H9 (cell line): ENCODE data around the gene SOX15. TPM values are rescaled to one million over a fixed set of nuclear protein-coding genes. Genes with fewer than 3 reads are reported as not detected.

Source experiments
- DNase-seq: peaks from one replicate; pipeline ENCODE4 v3.0.0-alpha.2; 2017
- H2AFZ ChIP-seq: one replicate; pipeline ENCODE4 v1.6.1; 2013; ENCODE audit warnings: mild to moderate bottlenecking, low read length, control low read depth, moderate library complexity
- H2AK5ac ChIP-seq: 2 replicates; pipeline ENCODE4 v1.6.1; 2013; ENCODE audit warnings: low read length, control low read depth, mixed read lengths; ENCODE audit not compliant: insufficient read length
- H2BK120ac ChIP-seq: one replicate; pipeline ENCODE4 v1.6.1; 2013; ENCODE audit warnings: low read depth, mild to moderate bottlenecking, low read length, control low read depth, inconsistent platforms; ENCODE audit not compliant: poor library complexity, severe bottlenecking
- H2BK12ac ChIP-seq: 2 replicates; pipeline ENCODE4 v1.6.1; 2013; ENCODE audit warnings: low read length, control low read depth, mixed read lengths, low read depth; ENCODE audit not compliant: insufficient read length
- H2BK15ac ChIP-seq: 2 replicates; pipeline ENCODE4 v1.6.1; 2013; ENCODE audit warnings: low read depth, low read length, control low read depth
- H2BK20ac ChIP-seq: one replicate; pipeline ENCODE4 v1.6.1; 2013; ENCODE audit warnings: low read depth, mild to moderate bottlenecking, low read length, control low read depth, inconsistent platforms; ENCODE audit not compliant: poor library complexity, severe bottlenecking
- H2BK5ac ChIP-seq: 2 replicates; pipeline ENCODE4 v1.6.1; 2013; ENCODE audit warnings: low read length, control low read depth, mixed read lengths; ENCODE audit not compliant: insufficient read length
- H3K14ac ChIP-seq: 2 replicates; pipeline ENCODE4 v1.6.1; 2013; ENCODE audit warnings: low read length, control low read depth; ENCODE audit not compliant: insufficient read depth
- H3K18ac ChIP-seq: 2 replicates; pipeline ENCODE4 v1.6.1; 2013; ENCODE audit warnings: low read depth, mild to moderate bottlenecking, mixed read lengths, low read length, control low read depth; ENCODE audit not compliant: insufficient read length
- H3K23ac ChIP-seq: 2 replicates; pipeline ENCODE4 v1.6.1; 2013; ENCODE audit warnings: low read length, control low read depth, mixed read lengths, low read depth; ENCODE audit not compliant: insufficient read length
- H3K23me2 ChIP-seq: 2 replicates; pipeline ENCODE4 v1.6.1; 2013; ENCODE audit warnings: low read depth, mild to moderate bottlenecking, mixed read lengths, low read length, control low read depth; ENCODE audit not compliant: insufficient read length, poor library complexity, severe bottlenecking
- H3K27ac ChIP-seq: 2 replicates; pipeline ENCODE4 v1.5.1; 2013; ENCODE audit warnings: low read length, control low read depth, mixed read lengths, low read depth; ENCODE audit not compliant: insufficient read length
- H3K27me3 ChIP-seq: 2 replicates; pipeline ENCODE4 v1.6.1; 2013; ENCODE audit warnings: low read length, control low read depth, inconsistent platforms; ENCODE audit not compliant: insufficient read depth
- H3K4ac ChIP-seq: 2 replicates; pipeline ENCODE4 v1.6.1; 2013; ENCODE audit warnings: low read depth, mild to moderate bottlenecking, control low read depth, inconsistent platforms, low read length, moderate library complexity
- H3K4me1 ChIP-seq: 2 replicates; pipeline ENCODE4 v1.6.1; 2013; ENCODE audit warnings: low read length, control low read depth, inconsistent platforms; ENCODE audit not compliant: insufficient read depth
- H3K4me2 ChIP-seq: 2 replicates; pipeline ENCODE4 v1.6.1; 2013; ENCODE audit warnings: low read length, control low read depth, mixed read lengths; ENCODE audit not compliant: insufficient read length, insufficient read depth
- H3K56ac ChIP-seq: 2 replicates; pipeline ENCODE4 v1.6.1; 2013; ENCODE audit warnings: low read depth, mild to moderate bottlenecking, mixed read lengths, low read length, control low read depth; ENCODE audit not compliant: insufficient read length
- H3K79me1 ChIP-seq: 2 replicates; pipeline ENCODE4 v1.6.1; 2013; ENCODE audit warnings: low read depth, mild to moderate bottlenecking, moderate library complexity, low read length, control low read depth, inconsistent platforms; ENCODE audit not compliant: insufficient read depth, poor library complexity, severe bottlenecking
- H3K79me2 ChIP-seq: 2 replicates; pipeline ENCODE4 v1.6.1; 2013; ENCODE audit warnings: low read length, control low read depth, inconsistent platforms; ENCODE audit not compliant: insufficient read depth
- H3K9ac ChIP-seq: 2 replicates; pipeline ENCODE4 v1.6.1; 2013; ENCODE audit warnings: low read length, control low read depth, mixed read lengths; ENCODE audit not compliant: insufficient read length; ENCODE audit errors: extremely low read depth
- H3K9me3 ChIP-seq: one replicate; pipeline ENCODE4 v1.6.1; 2013; ENCODE audit warnings: low read depth, low read length, inconsistent platforms; ENCODE audit not compliant: control insufficient read depth
- H3T11ph ChIP-seq: one replicate; pipeline ENCODE4 v1.6.1; 2013; ENCODE audit warnings: mild to moderate bottlenecking, low read length, control low read depth, inconsistent platforms
- H4K20me1 ChIP-seq: one replicate; pipeline ENCODE4 v1.6.1; 2013; ENCODE audit not compliant: control insufficient read depth, insufficient read length, insufficient read depth
- H4K5ac ChIP-seq: 2 replicates; pipeline ENCODE4 v1.6.1; 2013; ENCODE audit warnings: low read depth, mild to moderate bottlenecking, mixed read lengths, low read length, control low read depth; ENCODE audit not compliant: insufficient read length
- H4K8ac ChIP-seq: replicated peaks from 2 replicates; pipeline ENCODE4 v1.6.1; 2013; ENCODE audit warnings: low read length, control low read depth, mixed read lengths, low read depth; ENCODE audit not compliant: insufficient read length
- H4K91ac ChIP-seq: 2 replicates; pipeline ENCODE4 v1.6.1; 2013; ENCODE audit warnings: low read depth, mild to moderate bottlenecking, moderate library complexity, mixed read lengths, low read length, control low read depth; ENCODE audit not compliant: insufficient read length
- H3K27ac Mint-ChIP-seq, 3 experiments: 2 replicates in 2 of 3; 3 replicates in 1 of 3; pipeline ENCODE4 v1.8.0; 2020 to 2021; ENCODE audit warnings: mixed read lengths in 3 of 3, mild to moderate bottlenecking in 1 of 3, moderate library complexity in 1 of 3
- H3K27me3 Mint-ChIP-seq: 2 replicates; pipeline ENCODE4 v1.8.0; 2021; ENCODE audit warnings: low read depth, mild to moderate bottlenecking, moderate library complexity, mixed read lengths
- H3K36me3 Mint-ChIP-seq, 3 experiments: 2 replicates in 2 of 3; 3 replicates in 1 of 3; pipeline ENCODE4 v1.8.0; 2020 to 2021; ENCODE audit warnings: low read depth in 3 of 3, mixed read lengths in 3 of 3; ENCODE audit not compliant: insufficient read depth in 1 of 3
- H3K4me1 Mint-ChIP-seq, 2 experiments: 2 replicates each; pipeline ENCODE4 v1.8.0; 2020; ENCODE audit warnings: mixed read lengths in 2 of 2
- H3K4me3 Mint-ChIP-seq, 2 experiments: 2 replicates in 1 of 2; 3 replicates in 1 of 2; pipeline ENCODE4 v1.8.0; 2020 to 2021; ENCODE audit warnings: mild to moderate bottlenecking in 2 of 2, mixed read lengths in 2 of 2, moderate library complexity in 1 of 2
- H3K9me3 Mint-ChIP-seq, 2 experiments: 2 replicates in 1 of 2; 3 replicates in 1 of 2; pipeline ENCODE4 v1.8.0; 2020; ENCODE audit warnings: mild to moderate bottlenecking in 2 of 2, mixed read lengths in 2 of 2, moderate library complexity in 1 of 2
- CTCF ChIP-seq: fragments of 200-600 bp; sonication (generic); conservative IDR thresholded peaks from 3 replicates; pipeline ENCODE4 v1.8.0; 2021; ENCODE audit warnings: antibody characterized with exemption, mild to moderate bottlenecking
- WGBS: extraction: QIAGEN DNeasy Blood & Tissue Kit; methylation state at CpG from one replicate; pipeline ENCODE4 v1.1.7; 2013; ENCODE audit warnings: missing lambda C conversion rate, low lambda C conversion rate, mixed read lengths; ENCODE audit not compliant: insufficient read length; ENCODE audit errors: extremely low coverage; 5-methylcytosine and 5-hydroxymethylcytosine counted together
- total RNA-seq: library from RNA; stranded (reverse); gene quantifications from 2 replicates; pipeline ENCODE4 v1.2.1, GENCODE V29; 2021

The SOX15 gene
- total RNA-seq, 1 experiment from 2014 or later = 7.7 TPM

DNA sequence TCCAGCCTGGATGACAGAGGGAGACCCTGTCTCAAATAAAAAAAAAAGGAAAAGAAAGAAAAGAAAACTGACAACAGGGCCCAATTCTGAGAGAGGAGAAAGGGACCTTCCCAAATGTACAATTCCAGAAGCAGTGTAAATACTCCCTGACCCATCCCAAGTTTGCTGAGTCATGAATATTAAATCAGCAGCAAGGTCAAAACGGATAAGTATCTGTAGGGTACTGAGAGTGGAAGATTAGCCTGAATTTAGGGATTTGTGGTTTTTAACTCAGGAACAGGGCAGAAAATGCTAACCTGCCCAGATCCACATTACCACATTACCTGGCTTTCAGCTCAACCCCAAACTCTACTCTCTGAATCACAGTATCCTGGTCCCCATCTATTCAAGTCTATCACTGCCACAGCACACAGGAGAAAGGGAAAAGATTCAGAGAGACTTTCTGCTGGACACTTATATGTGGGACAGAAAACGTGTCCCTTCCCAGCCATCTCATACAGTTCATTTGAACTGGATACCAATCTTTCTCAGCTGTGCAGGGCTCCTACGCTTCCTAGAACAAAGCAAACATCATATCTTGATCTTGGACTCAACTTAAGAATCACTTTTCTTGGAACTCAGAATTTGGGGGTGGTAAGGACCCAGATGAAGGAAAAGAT, 21.9 kb upstream of the SOX15 start:
- Histone ChIP-seq H2AFZ (no peak overlapping the region), H3K27me3 (no peaks in the 10 kb centered on the region), H3K9me3 (no peaks in the 10 kb centered on the region), H4K91ac (no peak overlapping the region), H2BK12ac (no peak overlapping the region), H3T11ph (no peak overlapping the region), H3K4me2 (no peak overlapping the region), H2BK15ac (no peak overlapping the region), H2BK120ac (no peak overlapping the region), H3K23me2 (peaks cover 7% of the 10 kb centered on the region), H2BK5ac (no peak overlapping the region), H3K23ac (no peak overlapping the region), H2AK5ac (no peak overlapping the region), H3K18ac (no peak overlapping the region), H3K4me1 (peaks cover 5% of the 10 kb centered on the region), H4K20me1 (no peaks in the 10 kb centered on the region), H3K27ac (no peak overlapping the region), H3K14ac (no peak overlapping the region), H3K9ac (peak overlapping the region; percentile 33), H3K79me1 (no peaks in the 10 kb centered on the region), H4K8ac (no peak overlapping the region), H3K4ac (no peak overlapping the region), H3K79me2 (peaks cover 9% of the 10 kb centered on the region; the same call in 1 of the 2 replicates), H3K56ac (no peak overlapping the region), H2BK20ac (no peak overlapping the region), H4K5ac (no peak overlapping the region)
- H3K4me3 Mint-ChIP-seq = peak overlapping the region in 1 of 2 experiments; percentile 89; a peak in 3 of 5 replicates
- DNase-seq = no peak
- no peaks in the 10 kb centered on the region for H3K9me3 Mint-ChIP-seq
- peak overlapping the region in 1 of 3 experiments; percentile 68; a peak in 2 of 7 replicates for H3K27ac Mint-ChIP-seq
- WGBS = no CpG with 5 or more reads among the region's 3 CpGs
- H3K27me3 Mint-ChIP-seq = no peaks in the 10 kb centered on the region
- TF ChIP-seq CTCF = no peak
- H3K4me1 Mint-ChIP-seq = peaks cover 22 to 23% of the 10 kb centered on the region in 2 experiments
- peaks cover 6 to 20% (median 14%) of the 10 kb centered on the region in 3 experiments; a peak in 6 of 7 replicates for H3K36me3 Mint-ChIP-seq
